HepG2 (cell line): ENCODE data around the gene CPED1.

Experiments
- BHLHE40 ChIP-seq: IDR thresholded peaks from 2 replicates; pipeline ENCODE4 v1.6.1; 2011; ENCODE audit warnings: low read length, improper control_type of control experiment
- CTCF ChIP-seq: sonication (generic); formaldehyde crosslinking; IDR thresholded peaks from 2 replicates; pipeline ENCODE4 v1.5.0; 2020; ENCODE audit warnings: mild to moderate bottlenecking, missing genetic modification reagents, moderate library complexity
- ELK4 ChIP-seq: sonication (generic); formaldehyde crosslinking; IDR thresholded peaks from 2 replicates; pipeline ENCODE4 v1.9.0; 2021; ENCODE audit warnings: missing genetic modification reagents, borderline replicate concordance
- ERF ChIP-seq: IDR thresholded peaks from 2 replicates; pipeline ENCODE4 v1.6.1; 2018; ENCODE audit warnings: missing biosample characterization, missing genetic modification reagents
- MEF2D ChIP-seq: sonication (generic); formaldehyde crosslinking; IDR thresholded peaks from 2 replicates; pipeline ENCODE4 v1.5.1; 2020; ENCODE audit warnings: mild to moderate bottlenecking, missing genetic modification reagents
- POGK ChIP-seq: sonication (generic); formaldehyde crosslinking; conservative IDR thresholded peaks from 2 replicates; pipeline ENCODE4 v1.8.0; 2022; ENCODE audit warnings: mild to moderate bottlenecking, moderate library complexity, missing genetic modification reagents
- STAG1 ChIP-seq: sonication (generic); formaldehyde crosslinking; IDR thresholded peaks from 2 replicates; pipeline ENCODE4 v1.4.0; 2020; ENCODE audit warnings: missing genetic modification reagents
- TEAD2 ChIP-seq: sonication (generic); formaldehyde crosslinking; IDR thresholded peaks from 2 replicates; pipeline ENCODE4 v1.9.0; 2021; ENCODE audit warnings: missing genetic modification reagents
- TFDP1 ChIP-seq: IDR thresholded peaks from 2 replicates; pipeline ENCODE4 v1.6.1; 2016; ENCODE audit warnings: missing compliant biosample characterization, missing genetic modification reagents, borderline replicate concordance
- UBTF ChIP-seq: sonication (generic); formaldehyde crosslinking; IDR thresholded peaks from 2 replicates; pipeline ENCODE4 v1.4.0; 2020; ENCODE audit warnings: mild to moderate bottlenecking, missing genetic modification reagents
- ZBTB7A ChIP-seq: sonication (generic); formaldehyde crosslinking; IDR thresholded peaks from 2 replicates; pipeline ENCODE4 v1.8.0; 2022; ENCODE audit warnings: mild to moderate bottlenecking, missing genetic modification reagents
- ZFP36 ChIP-seq: fragments of 150-350 bp; IDR thresholded peaks from 2 replicates; pipeline ENCODE4 v1.6.1; 2018; ENCODE audit warnings: borderline replicate concordance, low read length, low read depth; ENCODE audit not compliant: partially characterized antibody
- ZNF557 ChIP-seq: sonication (generic); formaldehyde crosslinking; IDR thresholded peaks from 2 replicates; pipeline ENCODE4 v1.4.0; 2020; ENCODE audit warnings: missing genetic modification reagents
- ZNF558 ChIP-seq: sonication (generic); formaldehyde crosslinking; IDR thresholded peaks from 2 replicates; pipeline ENCODE4 v1.9.0; 2022; ENCODE audit warnings: mild to moderate bottlenecking, missing genetic modification reagents, borderline replicate concordance

- TF ChIP-seq TFDP1 (CRISPR knock-in tag) (no peak), ZBTB7A (no peak), CTCF (CRISPR knock-in tag) (no peak), UBTF (CRISPR knock-in tag) (no peak), ERF (CRISPR knock-in tag) (no peak), ZNF558 (CRISPR knock-in tag) (no peak), ZNF557 (CRISPR knock-in tag) (no peak), ELK4 (CRISPR knock-in tag) (no peak), TEAD2 (no peak), MEF2D (no peak), POGK (CRISPR knock-in tag) (no peak), ZFP36 (no peak), STAG1 (CRISPR knock-in tag) (no peak), BHLHE40 (no peak)
Measured at GRCh38 chr7:121313793-121314676, 325.5 kb downstream of the CPED1 start.
